H9 (cell line): ENCODE data around the gene CDK5RAP1. TPM values are rescaled to one million over a fixed set of nuclear protein-coding genes. Genes with fewer than 3 reads are reported as not detected.

ENCODE experiments used
- DNase-seq: peaks from one replicate; pipeline ENCODE4 v3.0.0-alpha.2; 2017
- H2AFZ ChIP-seq: one replicate; pipeline ENCODE4 v1.6.1; 2013; ENCODE audit warnings: mild to moderate bottlenecking, low read length, control low read depth, moderate library complexity
- H2AK5ac ChIP-seq: 2 replicates; pipeline ENCODE4 v1.6.1; 2013; ENCODE audit warnings: low read length, control low read depth, mixed read lengths; ENCODE audit not compliant: insufficient read length
- H2BK120ac ChIP-seq: one replicate; pipeline ENCODE4 v1.6.1; 2013; ENCODE audit warnings: low read depth, mild to moderate bottlenecking, low read length, control low read depth, inconsistent platforms; ENCODE audit not compliant: poor library complexity, severe bottlenecking
- H2BK12ac ChIP-seq: 2 replicates; pipeline ENCODE4 v1.6.1; 2013; ENCODE audit warnings: low read length, control low read depth, mixed read lengths, low read depth; ENCODE audit not compliant: insufficient read length
- H2BK15ac ChIP-seq: 2 replicates; pipeline ENCODE4 v1.6.1; 2013; ENCODE audit warnings: low read depth, low read length, control low read depth
- H2BK20ac ChIP-seq: one replicate; pipeline ENCODE4 v1.6.1; 2013; ENCODE audit warnings: low read depth, mild to moderate bottlenecking, low read length, control low read depth, inconsistent platforms; ENCODE audit not compliant: poor library complexity, severe bottlenecking
- H2BK5ac ChIP-seq: 2 replicates; pipeline ENCODE4 v1.6.1; 2013; ENCODE audit warnings: low read length, control low read depth, mixed read lengths; ENCODE audit not compliant: insufficient read length
- H3K14ac ChIP-seq: 2 replicates; pipeline ENCODE4 v1.6.1; 2013; ENCODE audit warnings: low read length, control low read depth; ENCODE audit not compliant: insufficient read depth
- H3K18ac ChIP-seq: 2 replicates; pipeline ENCODE4 v1.6.1; 2013; ENCODE audit warnings: low read depth, mild to moderate bottlenecking, mixed read lengths, low read length, control low read depth; ENCODE audit not compliant: insufficient read length
- H3K23ac ChIP-seq: 2 replicates; pipeline ENCODE4 v1.6.1; 2013; ENCODE audit warnings: low read length, control low read depth, mixed read lengths, low read depth; ENCODE audit not compliant: insufficient read length
- H3K23me2 ChIP-seq: 2 replicates; pipeline ENCODE4 v1.6.1; 2013; ENCODE audit warnings: low read depth, mild to moderate bottlenecking, mixed read lengths, low read length, control low read depth; ENCODE audit not compliant: insufficient read length, poor library complexity, severe bottlenecking
- H3K27ac ChIP-seq: 2 replicates; pipeline ENCODE4 v1.5.1; 2013; ENCODE audit warnings: low read length, control low read depth, mixed read lengths, low read depth; ENCODE audit not compliant: insufficient read length
- H3K27me3 ChIP-seq: 2 replicates; pipeline ENCODE4 v1.6.1; 2013; ENCODE audit warnings: low read length, control low read depth, inconsistent platforms; ENCODE audit not compliant: insufficient read depth
- H3K4ac ChIP-seq: 2 replicates; pipeline ENCODE4 v1.6.1; 2013; ENCODE audit warnings: low read depth, mild to moderate bottlenecking, control low read depth, inconsistent platforms, low read length, moderate library complexity
- H3K4me1 ChIP-seq: 2 replicates; pipeline ENCODE4 v1.6.1; 2013; ENCODE audit warnings: low read length, control low read depth, inconsistent platforms; ENCODE audit not compliant: insufficient read depth
- H3K4me2 ChIP-seq: 2 replicates; pipeline ENCODE4 v1.6.1; 2013; ENCODE audit warnings: low read length, control low read depth, mixed read lengths; ENCODE audit not compliant: insufficient read length, insufficient read depth
- H3K56ac ChIP-seq: 2 replicates; pipeline ENCODE4 v1.6.1; 2013; ENCODE audit warnings: low read depth, mild to moderate bottlenecking, mixed read lengths, low read length, control low read depth; ENCODE audit not compliant: insufficient read length
- H3K79me1 ChIP-seq: 2 replicates; pipeline ENCODE4 v1.6.1; 2013; ENCODE audit warnings: low read depth, mild to moderate bottlenecking, moderate library complexity, low read length, control low read depth, inconsistent platforms; ENCODE audit not compliant: insufficient read depth, poor library complexity, severe bottlenecking
- H3K79me2 ChIP-seq: 2 replicates; pipeline ENCODE4 v1.6.1; 2013; ENCODE audit warnings: low read length, control low read depth, inconsistent platforms; ENCODE audit not compliant: insufficient read depth
- H3K9ac ChIP-seq: 2 replicates; pipeline ENCODE4 v1.6.1; 2013; ENCODE audit warnings: low read length, control low read depth, mixed read lengths; ENCODE audit not compliant: insufficient read length; ENCODE audit errors: extremely low read depth
- H3K9me3 ChIP-seq: one replicate; pipeline ENCODE4 v1.6.1; 2013; ENCODE audit warnings: low read depth, low read length, inconsistent platforms; ENCODE audit not compliant: control insufficient read depth
- H3T11ph ChIP-seq: one replicate; pipeline ENCODE4 v1.6.1; 2013; ENCODE audit warnings: mild to moderate bottlenecking, low read length, control low read depth, inconsistent platforms
- H4K20me1 ChIP-seq: one replicate; pipeline ENCODE4 v1.6.1; 2013; ENCODE audit not compliant: control insufficient read depth, insufficient read length, insufficient read depth
- H4K5ac ChIP-seq: 2 replicates; pipeline ENCODE4 v1.6.1; 2013; ENCODE audit warnings: low read depth, mild to moderate bottlenecking, mixed read lengths, low read length, control low read depth; ENCODE audit not compliant: insufficient read length
- H4K8ac ChIP-seq: replicated peaks from 2 replicates; pipeline ENCODE4 v1.6.1; 2013; ENCODE audit warnings: low read length, control low read depth, mixed read lengths, low read depth; ENCODE audit not compliant: insufficient read length
- H4K91ac ChIP-seq: 2 replicates; pipeline ENCODE4 v1.6.1; 2013; ENCODE audit warnings: low read depth, mild to moderate bottlenecking, moderate library complexity, mixed read lengths, low read length, control low read depth; ENCODE audit not compliant: insufficient read length
- H3K27ac Mint-ChIP-seq, 3 experiments: 2 replicates in 2 of 3; 3 replicates in 1 of 3; pipeline ENCODE4 v1.8.0; 2020 to 2021; ENCODE audit warnings: mixed read lengths in 3 of 3, mild to moderate bottlenecking in 1 of 3, moderate library complexity in 1 of 3
- H3K27me3 Mint-ChIP-seq: 2 replicates; pipeline ENCODE4 v1.8.0; 2021; ENCODE audit warnings: low read depth, mild to moderate bottlenecking, moderate library complexity, mixed read lengths
- H3K36me3 Mint-ChIP-seq, 3 experiments: 2 replicates in 2 of 3; 3 replicates in 1 of 3; pipeline ENCODE4 v1.8.0; 2020 to 2021; ENCODE audit warnings: low read depth in 3 of 3, mixed read lengths in 3 of 3; ENCODE audit not compliant: insufficient read depth in 1 of 3
- H3K4me1 Mint-ChIP-seq, 2 experiments: 2 replicates each; pipeline ENCODE4 v1.8.0; 2020; ENCODE audit warnings: mixed read lengths in 2 of 2
- H3K4me3 Mint-ChIP-seq, 2 experiments: 2 replicates in 1 of 2; 3 replicates in 1 of 2; pipeline ENCODE4 v1.8.0; 2020 to 2021; ENCODE audit warnings: mild to moderate bottlenecking in 2 of 2, mixed read lengths in 2 of 2, moderate library complexity in 1 of 2
- H3K9me3 Mint-ChIP-seq, 2 experiments: 2 replicates in 1 of 2; 3 replicates in 1 of 2; pipeline ENCODE4 v1.8.0; 2020; ENCODE audit warnings: mild to moderate bottlenecking in 2 of 2, mixed read lengths in 2 of 2, moderate library complexity in 1 of 2
- WGBS: extraction: QIAGEN DNeasy Blood & Tissue Kit; methylation state at CpG from one replicate; pipeline ENCODE4 v1.1.7; 2013; ENCODE audit warnings: missing lambda C conversion rate, low lambda C conversion rate, mixed read lengths; ENCODE audit not compliant: insufficient read length; ENCODE audit errors: extremely low coverage; 5-methylcytosine and 5-hydroxymethylcytosine counted together
- total RNA-seq: library from RNA; stranded (reverse); gene quantifications from 2 replicates; pipeline ENCODE4 v1.2.1, GENCODE V29; 2021
- TF ChIP-seq, protein P1 (sequence below): fragments of 200-600 bp; sonication (generic); conservative IDR thresholded peaks from 3 replicates; pipeline ENCODE4 v1.8.0; 2021; ENCODE audit warnings: antibody characterized with exemption, mild to moderate bottlenecking

Gene CDK5RAP1
- total RNA-seq, 1 experiment from 2014 or later: 66.4 TPM

- no peaks in the 10 kb centered on the region for H3K9me3 Mint-ChIP-seq
- peaks cover 6% of the 10 kb centered on the region for H3K27me3 Mint-ChIP-seq
- Histone ChIP-seq H3K79me1 (no peaks in the 10 kb centered on the region), H3K23ac (no peak overlapping the region), H2BK120ac (no peak overlapping the region), H3K4me2 (no peak overlapping the region), H2BK5ac (no peak overlapping the region), H2AK5ac (no peak overlapping the region), H4K5ac (no peak overlapping the region), H3K23me2 (no peaks in the 10 kb centered on the region), H3K27me3 (no peaks in the 10 kb centered on the region), H3K18ac (no peak overlapping the region), H3K79me2 (no peaks in the 10 kb centered on the region), H3K27ac (no peak overlapping the region), H3K9ac (no peak overlapping the region), H2BK15ac (no peak overlapping the region), H4K20me1 (no peaks in the 10 kb centered on the region), H2BK20ac (no peak overlapping the region), H4K91ac (no peak overlapping the region), H2BK12ac (no peak overlapping the region), H3K4me1 (no peaks in the 10 kb centered on the region), H2AFZ (no peak overlapping the region), H3K9me3 (no peaks in the 10 kb centered on the region), H3K56ac (no peak overlapping the region), H3K4ac (no peak overlapping the region), H3T11ph (no peak overlapping the region), H3K14ac (no peak overlapping the region), H4K8ac (no peak overlapping the region)
- TF ChIP-seq, protein P1, sequence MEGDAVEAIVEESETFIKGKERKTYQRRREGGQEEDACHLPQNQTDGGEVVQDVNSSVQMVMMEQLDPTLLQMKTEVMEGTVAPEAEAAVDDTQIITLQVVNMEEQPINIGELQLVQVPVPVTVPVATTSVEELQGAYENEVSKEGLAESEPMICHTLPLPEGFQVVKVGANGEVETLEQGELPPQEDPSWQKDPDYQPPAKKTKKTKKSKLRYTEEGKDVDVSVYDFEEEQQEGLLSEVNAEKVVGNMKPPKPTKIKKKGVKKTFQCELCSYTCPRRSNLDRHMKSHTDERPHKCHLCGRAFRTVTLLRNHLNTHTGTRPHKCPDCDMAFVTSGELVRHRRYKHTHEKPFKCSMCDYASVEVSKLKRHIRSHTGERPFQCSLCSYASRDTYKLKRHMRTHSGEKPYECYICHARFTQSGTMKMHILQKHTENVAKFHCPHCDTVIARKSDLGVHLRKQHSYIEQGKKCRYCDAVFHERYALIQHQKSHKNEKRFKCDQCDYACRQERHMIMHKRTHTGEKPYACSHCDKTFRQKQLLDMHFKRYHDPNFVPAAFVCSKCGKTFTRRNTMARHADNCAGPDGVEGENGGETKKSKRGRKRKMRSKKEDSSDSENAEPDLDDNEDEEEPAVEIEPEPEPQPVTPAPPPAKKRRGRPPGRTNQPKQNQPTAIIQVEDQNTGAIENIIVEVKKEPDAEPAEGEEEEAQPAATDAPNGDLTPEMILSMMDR: no peak
- H3K4me3 Mint-ChIP-seq: no peak overlapping the region; a peak in 1 of 5 replicates
- no peak for DNase-seq
- WGBS: no CpG with 5 or more reads among the region's 14 CpGs
- no peaks in the 10 kb centered on the region for H3K4me1 Mint-ChIP-seq
- no peak overlapping the region for H3K27ac Mint-ChIP-seq
- H3K36me3 Mint-ChIP-seq: no peaks in the 10 kb centered on the region
These were observed 83.8 kb downstream of the CDK5RAP1 start for GRCh38 chr20:33317424-33318095.
